ENCODE data around the gene SRA1.

- TF ChIP-seq CTCF (IDR thresholded peaks at IDR 0.05), result no peak
- TF ChIP-seq POLR2AphosphoS5 (IDR thresholded peaks at IDR 0.05; ENCODE audit: low read depth, low read length), result no peak
- TF ChIP-seq REST (IDR thresholded peaks at IDR 0.05; ENCODE audit: insufficient read depth in 1 of 2, low read depth in 2 of 2, low read length in 1 of 2), result no peak
- no peak for TF ChIP-seq SIN3A (IDR thresholded peaks at IDR 0.05; ENCODE audit: borderline replicate concordance, insufficient read depth, low read depth, low read length)
Measured at GRCh38 chr5:140570058-140570457, 12.8 kb upstream of the SRA1 start.

All from Panc1 (cell line).